SKM-1 treated with dmso at 0.1 percent for 144 hours (cell line): Measurements from ENCODE around the gene NDUFA6.
A peak's percentile ranks its signal among the peaks of the same experiment; 100 is the strongest.
"Not testable (repeated sequence)": the region's sequence is repeated elsewhere in the genome, so short reads cannot be mapped to it uniquely, and the experiment has no call there.

Source experiments
- DNase-seq: peaks from one replicate; lab custom pipeline; 2025; ENCODE audit not compliant: unreplicated experiment; lab: John Stamatoyannopoulos, UW

NDUFA6 gene

GRCh38 chr22:42090596-42091454 is at the start of gene NDUFA6:
Gene NDUFA6 (minus strand): TSS chr22:42090772. CDS start chr22:42090744, 28 bp downstream.
- peak; percentile 98 for DNase-seq

DNA sequence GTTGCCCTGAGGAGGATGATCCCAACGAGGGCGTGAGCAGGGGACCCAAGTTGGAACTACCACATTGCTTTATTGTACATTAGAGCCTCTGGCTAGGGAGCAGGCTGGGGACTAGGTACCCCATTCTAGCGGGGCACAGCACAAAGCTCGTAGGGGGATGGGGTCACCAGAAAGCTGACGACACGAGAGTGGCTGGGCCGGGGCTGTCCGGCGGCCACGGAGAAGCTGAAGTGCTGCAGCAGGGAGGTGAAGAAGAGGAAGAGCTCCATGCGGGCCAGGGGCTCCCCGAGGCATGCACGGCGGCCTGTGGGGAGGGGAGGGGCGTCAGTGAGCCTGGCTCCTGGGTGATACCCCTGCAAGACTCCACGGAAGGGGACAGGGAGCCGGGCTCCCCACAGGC is 49.6 kb upstream of the NDUFA6 start:
- DNase-seq = not testable (repeated sequence)

DNA sequence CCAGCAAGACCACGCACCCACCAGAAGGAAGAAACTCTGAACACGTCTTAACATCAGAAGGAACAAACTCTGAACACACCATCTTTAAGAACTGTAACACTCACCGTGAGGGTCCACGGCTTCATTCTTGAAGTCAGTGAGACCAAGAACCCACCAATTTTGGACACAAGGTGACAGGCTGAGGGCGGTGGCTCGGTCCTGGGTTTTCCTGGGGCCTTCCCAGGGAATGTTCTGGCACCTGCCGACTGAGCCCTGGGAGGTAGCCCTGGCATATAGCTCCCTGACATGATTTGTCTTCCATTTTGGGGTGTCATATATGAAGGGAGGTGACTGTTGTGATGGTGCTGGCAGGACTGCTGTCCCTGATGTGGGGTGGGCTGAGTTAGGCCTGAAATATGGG is 48.9 kb upstream of the NDUFA6 start:
- DNase-seq = not testable (repeated sequence)

GRCh38 chr22:42138972-42139371 is 48.4 kb upstream of the NDUFA6 start:
- no peak for DNase-seq

- no peak for DNase-seq
Observed at GRCh38 chr22:42138122-42138770, 47.7 kb upstream of the NDUFA6 start.

GRCh38 chr22:42135688-42136087 is 45.1 kb upstream of the NDUFA6 start:
- DNase-seq = not testable (repeated sequence)

DNA sequence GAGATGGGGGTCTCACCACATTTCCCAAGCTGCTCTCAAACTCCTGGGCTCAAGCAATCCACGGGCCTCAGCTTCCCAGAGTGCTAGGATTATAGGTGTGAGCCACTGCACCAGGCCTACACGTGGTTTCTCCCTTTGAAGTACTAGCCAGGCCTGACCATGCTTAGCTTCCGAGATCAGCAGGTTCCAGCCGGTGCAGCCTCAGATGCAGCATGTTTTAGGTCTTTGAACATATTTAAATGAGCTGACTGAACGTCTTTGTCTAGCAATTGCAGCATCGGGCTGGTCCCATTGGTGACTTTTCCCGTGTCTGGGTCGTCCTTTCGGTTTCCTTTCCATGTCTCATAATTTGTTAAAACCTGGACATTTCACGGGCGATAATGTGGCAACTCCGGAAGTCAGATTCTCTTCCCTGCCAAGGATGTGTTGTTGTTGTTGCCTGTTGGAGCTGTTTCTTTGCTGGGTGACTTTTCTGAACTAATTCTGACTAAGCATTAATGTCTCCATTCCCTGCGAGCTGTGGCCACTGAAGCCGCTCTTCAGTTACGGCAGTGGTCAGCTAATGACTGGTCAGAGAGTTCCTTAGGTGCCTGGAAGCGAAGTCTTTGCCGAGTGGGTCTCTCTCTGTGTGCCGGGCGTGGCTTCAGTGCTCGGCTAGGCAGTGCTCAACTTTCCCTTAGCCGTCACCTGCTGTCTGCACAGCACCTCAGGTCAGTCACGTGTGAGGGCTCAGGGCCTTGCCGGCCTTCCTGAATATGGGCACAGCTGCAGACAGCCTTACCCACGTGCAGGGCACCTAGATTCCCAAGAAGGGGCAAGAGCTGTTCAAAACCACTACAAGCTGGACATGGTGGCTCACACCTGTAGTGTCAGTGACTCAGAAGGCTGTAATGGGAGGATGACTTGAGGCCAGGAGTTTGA is 43.8 kb upstream of the NDUFA6 start:
- no peak for DNase-seq

DNA sequence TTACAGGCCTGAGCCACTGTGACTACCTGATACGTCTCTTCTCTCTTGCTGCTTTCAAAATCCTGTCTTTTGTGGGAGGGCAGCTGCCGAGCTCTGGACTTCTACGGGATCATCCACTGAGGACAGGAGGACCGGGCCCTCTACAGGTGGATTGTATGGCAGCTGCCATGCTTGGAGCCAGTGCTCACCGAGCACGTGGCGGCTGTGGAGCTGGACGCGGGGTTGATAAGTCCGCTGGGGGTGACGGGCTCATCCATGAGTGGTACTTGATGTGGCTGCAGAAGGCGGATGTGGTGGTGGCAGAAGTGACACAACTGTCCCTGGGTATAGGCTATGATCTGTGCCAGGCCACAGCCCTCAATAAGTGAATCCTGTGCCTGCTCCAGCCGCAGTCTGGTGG is 41.9 kb upstream of the NDUFA6 start:
- DNase-seq = no peak

DNA sequence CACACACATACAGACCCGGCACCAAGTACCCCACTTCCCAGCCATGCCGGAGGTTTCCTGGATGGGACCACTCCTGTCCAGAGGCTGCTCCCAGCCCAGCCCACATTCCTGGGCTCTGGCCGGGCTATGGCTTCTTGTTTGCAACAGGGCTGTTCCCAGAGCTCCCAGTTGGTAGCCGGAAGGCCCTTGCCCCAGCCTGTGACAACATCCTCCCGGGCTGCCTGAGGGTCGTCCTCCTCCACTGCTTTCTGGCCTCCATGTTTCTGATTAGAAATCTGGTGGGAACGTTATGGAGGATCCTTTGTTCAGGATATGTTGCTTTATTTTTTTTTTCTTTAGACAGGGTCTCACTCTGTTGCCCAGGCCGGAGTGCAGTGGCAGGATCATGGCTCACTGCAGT is 41.0 kb upstream of the NDUFA6 start:
- DNase-seq = no peak

DNA sequence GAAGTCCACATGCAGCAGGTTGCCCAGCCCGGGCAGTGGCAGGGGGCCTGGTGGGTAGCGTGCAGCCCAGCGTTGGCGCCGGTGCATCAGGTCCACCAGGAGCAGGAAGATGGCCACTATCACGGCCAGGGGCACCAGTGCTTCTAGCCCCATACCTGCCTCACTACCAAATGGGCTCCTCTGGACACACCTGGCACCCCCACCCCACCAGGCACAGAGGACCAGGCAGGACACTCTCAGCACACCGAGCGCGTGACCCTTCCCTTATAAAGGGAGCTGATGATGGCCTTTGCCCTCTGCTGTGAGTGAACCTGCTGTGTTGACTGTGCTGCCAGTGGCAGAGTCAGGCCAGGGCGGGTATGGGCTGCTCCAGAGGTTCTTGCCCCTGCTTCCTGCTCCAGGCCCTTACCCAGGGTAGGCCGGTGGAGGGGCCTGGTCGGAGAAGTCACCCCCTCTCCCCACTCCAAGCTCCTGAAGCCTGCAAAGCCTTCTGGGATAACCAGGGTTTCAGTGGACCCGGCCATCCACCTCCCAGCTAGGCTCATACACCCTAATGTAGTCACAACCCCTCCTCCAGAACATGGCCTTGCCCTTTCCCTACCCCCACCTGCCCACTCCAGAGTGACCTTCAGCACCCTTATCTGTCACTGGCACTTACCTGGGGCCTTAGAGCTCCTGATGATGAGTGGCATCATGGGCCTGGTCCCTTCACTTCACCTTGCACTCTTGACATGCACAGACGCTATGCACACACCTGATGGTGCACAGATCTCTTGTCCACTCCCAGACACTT is 40.3 kb upstream of the NDUFA6 start, which contains the start of gene CYP2D6:
Gene CYP2D6, minus strand, starts transcription at position 172 of the 793 bp plus-strand sequence. Its CDS starts 19 bp downstream, at position 153.
- DNase-seq = not testable (repeated sequence)

DNA sequence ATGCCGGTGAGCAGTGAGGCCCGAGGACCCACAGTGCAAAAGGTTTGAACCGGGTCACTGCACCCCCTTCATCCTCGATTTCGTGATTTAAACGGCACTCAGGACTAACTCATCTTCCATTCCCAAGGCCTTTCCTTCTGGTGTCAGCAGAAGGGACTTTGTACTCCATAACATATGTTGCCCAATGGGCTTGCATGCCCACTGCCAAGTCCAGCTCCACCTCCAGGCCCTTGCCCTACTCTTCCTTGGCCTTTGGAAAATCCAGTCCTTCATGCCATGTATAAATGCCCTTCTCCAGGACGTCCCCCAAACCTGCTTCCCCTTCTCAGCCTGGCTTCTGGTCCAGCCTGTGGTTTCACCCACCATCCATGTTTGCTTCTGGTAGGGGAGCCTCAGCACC is 39.6 kb upstream of the NDUFA6 start:
- DNase-seq = not testable (repeated sequence)

GRCh38 chr22:42128776-42129694 is 38.5 kb upstream of the NDUFA6 start:
- not testable (repeated sequence) for DNase-seq

- DNase-seq = not testable (repeated sequence)
Observed at GRCh38 chr22:42128007-42128406, 37.4 kb upstream of the NDUFA6 start.

GRCh38 chr22:42127606-42128005 is 37.0 kb upstream of the NDUFA6 start:
- no peak for DNase-seq

- DNase-seq = not testable (repeated sequence)
Observed at GRCh38 chr22:42123529-42123928, 33.0 kb upstream of the NDUFA6 start.

- DNase-seq = peak; percentile 9
Observed at GRCh38 chr22:42120231-42121021, 29.9 kb upstream of the NDUFA6 start.

DNA sequence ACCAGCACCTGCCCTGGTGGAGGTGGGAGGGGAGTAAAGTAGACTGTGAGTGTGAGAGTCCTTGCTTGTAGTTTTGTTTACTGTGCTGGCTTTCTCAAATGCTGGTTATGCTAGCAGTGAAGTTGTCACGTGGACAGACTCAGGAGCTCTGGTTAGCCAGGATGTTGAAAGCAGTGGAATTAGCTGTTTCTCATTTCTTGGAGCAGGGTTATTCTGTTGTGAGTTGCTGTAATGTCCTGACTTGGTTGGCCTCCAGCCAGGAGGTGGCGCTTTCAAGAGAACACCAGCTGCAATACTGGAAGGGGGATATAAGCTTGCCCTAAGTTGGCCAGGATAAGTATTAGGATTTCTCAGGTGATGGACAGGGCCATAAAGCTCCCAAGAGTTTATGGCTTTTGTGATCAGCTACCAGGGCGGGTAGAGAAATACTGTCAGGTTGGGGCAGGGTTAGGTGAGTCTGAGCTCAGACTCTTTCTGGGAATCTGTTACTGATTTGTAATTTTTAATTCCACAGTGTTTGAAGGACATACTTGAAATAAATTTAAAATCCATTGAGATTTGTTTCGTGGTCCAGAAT is 26.4 kb upstream of the NDUFA6 start:
- DNase-seq = peak; percentile 68

GRCh38 chr22:42115420-42115830 is 24.9 kb upstream of the NDUFA6 start:
- DNase-seq = peak; percentile 98
